HCT116 (cell line): ENCODE data around the gene CATSPERZ.

Source experiments
- CEBPB ChIP-seq: IDR thresholded peaks from 2 replicates; pipeline ENCODE4 v1.6.1; 2012; ENCODE audit warnings: low read depth
- EZH2 ChIP-seq: fragments of 200-600 bp; sonication (generic); IDR thresholded peaks from 2 replicates; pipeline ENCODE4 v1.6.1; 2017; ENCODE audit warnings: antibody characterized with exemption, mixed run types
- FOSL1 ChIP-seq: IDR thresholded peaks from 2 replicates; pipeline ENCODE4 v1.6.1; 2012; ENCODE audit warnings: low read depth
- POLR2A ChIP-seq: IDR thresholded peaks from 2 replicates; pipeline ENCODE4 v1.7.0; 2011; ENCODE audit warnings: borderline replicate concordance; ENCODE audit not compliant: insufficient read depth, insufficient read length; ENCODE audit errors: extremely low read depth
- POLR2AphosphoS5 ChIP-seq: IDR thresholded peaks from 2 replicates; pipeline ENCODE4 v1.6.1; 2011; ENCODE audit warnings: mild to moderate bottlenecking, low read depth, low read length, moderate library complexity
- RAD21 ChIP-seq: IDR thresholded peaks from 2 replicates; pipeline ENCODE4 v1.6.1; 2012; ENCODE audit warnings: low read depth, mild to moderate bottlenecking
- SRF ChIP-seq: IDR thresholded peaks from 2 replicates; pipeline ENCODE4 v1.6.1; 2012; ENCODE audit warnings: low read depth
- YY1 ChIP-seq: IDR thresholded peaks from 2 replicates; pipeline ENCODE4 v1.6.1; 2011; ENCODE audit warnings: low read length, low read depth, moderate library complexity, mild to moderate bottlenecking; ENCODE audit not compliant: insufficient replicate concordance; ENCODE audit errors: extremely low read depth
- TF ChIP-seq, protein P1 (sequence below), 3 experiments: fragments of 200-600 bp in 1 of 3; sonication (generic) in 1 of 3; IDR thresholded peaks in 2 of 3; conservative IDR thresholded peaks in 1 of 3; 2 replicates each; pipeline ENCODE4 v1.5.1; 2012 to 2017; ENCODE audit warnings: low read depth in 2 of 3, low read length in 2 of 3, antibody characterized with exemption in 1 of 3, borderline replicate concordance in 1 of 3, control low read depth in 1 of 3, mild to moderate bottlenecking in 1 of 3, mixed read lengths in 1 of 3, mixed run types in 1 of 3, moderate library complexity in 1 of 3; ENCODE audit not compliant: insufficient read depth in 1 of 3
- TF ChIP-seq, protein P2 (sequence below): IDR thresholded peaks from 2 replicates; pipeline ENCODE4 v1.6.1; 2012
- TF ChIP-seq, protein P3 (sequence below): IDR thresholded peaks from 2 replicates; pipeline ENCODE4 v1.6.1; 2012; ENCODE audit warnings: low read depth

DNA sequence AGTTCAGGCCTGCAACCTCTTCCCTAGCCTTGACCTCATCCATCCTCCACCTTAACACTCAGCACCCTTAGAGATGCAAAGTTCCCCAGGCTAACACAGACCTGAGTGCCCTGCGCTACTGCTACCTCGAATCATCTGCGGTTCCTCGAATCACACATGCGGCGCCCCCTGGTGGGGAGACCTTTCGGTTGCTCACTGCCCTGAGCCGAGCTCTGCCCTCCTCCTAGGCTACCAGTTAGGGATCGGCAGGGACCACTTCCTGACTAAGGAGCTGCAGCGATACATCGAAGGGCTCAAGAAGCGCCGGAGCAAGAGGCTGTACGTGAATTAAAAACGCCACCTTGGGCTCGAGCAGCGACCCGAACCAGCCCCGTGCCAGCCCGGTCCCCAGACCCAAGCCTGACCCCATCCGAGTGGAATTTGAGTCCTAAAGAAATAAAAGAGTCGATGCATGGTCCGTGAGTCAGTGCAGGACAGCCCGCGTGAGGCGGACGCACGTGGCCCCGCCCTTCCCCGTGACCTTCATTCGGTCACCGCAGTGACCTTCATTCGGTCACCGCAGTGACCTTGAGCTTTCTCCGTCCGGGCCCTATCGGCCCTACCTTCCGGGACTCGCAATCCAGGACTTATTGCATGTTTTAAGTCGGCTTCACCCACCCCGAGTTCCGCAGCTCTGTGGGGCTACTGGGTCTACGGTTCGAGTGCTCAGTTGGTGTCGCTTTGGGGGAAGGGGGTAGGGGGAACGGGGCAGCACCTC is 4.3 kb downstream of the CATSPERZ start:
- no peak for TF ChIP-seq EZH2
- peak; percentile 61 for TF ChIP-seq POLR2AphosphoS5
- TF ChIP-seq SRF = no peak
- TF ChIP-seq POLR2A = peak; percentile 70
- no peak for TF ChIP-seq CEBPB
- peak; percentile 55 for TF ChIP-seq YY1
- TF ChIP-seq, protein P1, sequence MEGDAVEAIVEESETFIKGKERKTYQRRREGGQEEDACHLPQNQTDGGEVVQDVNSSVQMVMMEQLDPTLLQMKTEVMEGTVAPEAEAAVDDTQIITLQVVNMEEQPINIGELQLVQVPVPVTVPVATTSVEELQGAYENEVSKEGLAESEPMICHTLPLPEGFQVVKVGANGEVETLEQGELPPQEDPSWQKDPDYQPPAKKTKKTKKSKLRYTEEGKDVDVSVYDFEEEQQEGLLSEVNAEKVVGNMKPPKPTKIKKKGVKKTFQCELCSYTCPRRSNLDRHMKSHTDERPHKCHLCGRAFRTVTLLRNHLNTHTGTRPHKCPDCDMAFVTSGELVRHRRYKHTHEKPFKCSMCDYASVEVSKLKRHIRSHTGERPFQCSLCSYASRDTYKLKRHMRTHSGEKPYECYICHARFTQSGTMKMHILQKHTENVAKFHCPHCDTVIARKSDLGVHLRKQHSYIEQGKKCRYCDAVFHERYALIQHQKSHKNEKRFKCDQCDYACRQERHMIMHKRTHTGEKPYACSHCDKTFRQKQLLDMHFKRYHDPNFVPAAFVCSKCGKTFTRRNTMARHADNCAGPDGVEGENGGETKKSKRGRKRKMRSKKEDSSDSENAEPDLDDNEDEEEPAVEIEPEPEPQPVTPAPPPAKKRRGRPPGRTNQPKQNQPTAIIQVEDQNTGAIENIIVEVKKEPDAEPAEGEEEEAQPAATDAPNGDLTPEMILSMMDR (IDR thresholded peaks at IDR 0.05 in 2 of 3, conservative IDR thresholded peaks at IDR 0.05 in 1 of 3; ENCODE audit: borderline replicate concordance in 1 of 3, insufficient read depth in 1 of 3, low read depth in 2 of 3, low read length in 2 of 3) = peak in 2 of 3 experiments; percentile 89 to 95; a peak in 4 of 6 replicates
- TF ChIP-seq, protein P2, sequence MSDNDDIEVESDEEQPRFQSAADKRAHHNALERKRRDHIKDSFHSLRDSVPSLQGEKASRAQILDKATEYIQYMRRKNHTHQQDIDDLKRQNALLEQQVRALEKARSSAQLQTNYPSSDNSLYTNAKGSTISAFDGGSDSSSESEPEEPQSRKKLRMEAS = no peak
- TF ChIP-seq, protein P3, sequence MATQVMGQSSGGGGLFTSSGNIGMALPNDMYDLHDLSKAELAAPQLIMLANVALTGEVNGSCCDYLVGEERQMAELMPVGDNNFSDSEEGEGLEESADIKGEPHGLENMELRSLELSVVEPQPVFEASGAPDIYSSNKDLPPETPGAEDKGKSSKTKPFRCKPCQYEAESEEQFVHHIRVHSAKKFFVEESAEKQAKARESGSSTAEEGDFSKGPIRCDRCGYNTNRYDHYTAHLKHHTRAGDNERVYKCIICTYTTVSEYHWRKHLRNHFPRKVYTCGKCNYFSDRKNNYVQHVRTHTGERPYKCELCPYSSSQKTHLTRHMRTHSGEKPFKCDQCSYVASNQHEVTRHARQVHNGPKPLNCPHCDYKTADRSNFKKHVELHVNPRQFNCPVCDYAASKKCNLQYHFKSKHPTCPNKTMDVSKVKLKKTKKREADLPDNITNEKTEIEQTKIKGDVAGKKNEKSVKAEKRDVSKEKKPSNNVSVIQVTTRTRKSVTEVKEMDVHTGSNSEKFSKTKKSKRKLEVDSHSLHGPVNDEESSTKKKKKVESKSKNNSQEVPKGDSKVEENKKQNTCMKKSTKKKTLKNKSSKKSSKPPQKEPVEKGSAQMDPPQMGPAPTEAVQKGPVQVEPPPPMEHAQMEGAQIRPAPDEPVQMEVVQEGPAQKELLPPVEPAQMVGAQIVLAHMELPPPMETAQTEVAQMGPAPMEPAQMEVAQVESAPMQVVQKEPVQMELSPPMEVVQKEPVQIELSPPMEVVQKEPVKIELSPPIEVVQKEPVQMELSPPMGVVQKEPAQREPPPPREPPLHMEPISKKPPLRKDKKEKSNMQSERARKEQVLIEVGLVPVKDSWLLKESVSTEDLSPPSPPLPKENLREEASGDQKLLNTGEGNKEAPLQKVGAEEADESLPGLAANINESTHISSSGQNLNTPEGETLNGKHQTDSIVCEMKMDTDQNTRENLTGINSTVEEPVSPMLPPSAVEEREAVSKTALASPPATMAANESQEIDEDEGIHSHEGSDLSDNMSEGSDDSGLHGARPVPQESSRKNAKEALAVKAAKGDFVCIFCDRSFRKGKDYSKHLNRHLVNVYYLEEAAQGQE = no peak
- TF ChIP-seq FOSL1 = no peak
- no peak for TF ChIP-seq RAD21
